Loucy (cell line): ENCODE results near the gene CACFD1.

Source experiments
- CTCF ChIP-seq: fragments of 200-600 bp; sonication (generic); conservative IDR thresholded peaks from 2 replicates; pipeline ENCODE4 v1.5.1; 2014; ENCODE audit warnings: mild to moderate bottlenecking, antibody characterized with exemption, low read length
- EZH2phosphoT487 ChIP-seq: fragments of 200-600 bp; IDR thresholded peaks from 2 replicates; pipeline ENCODE4 v1.6.1; 2018; ENCODE audit warnings: antibody characterized with exemption, mild to moderate bottlenecking, moderate library complexity, borderline replicate concordance

- no peak for TF ChIP-seq CTCF
- no peak for TF ChIP-seq EZH2phosphoT487
Measured at GRCh38 chr9:133505901-133506652, 46.3 kb downstream of the CACFD1 start.
